Activated CD8-positive, alpha-beta T cell treated with anti-CD3 and anti-CD28 coated beads, Interleukin-2, amount 10 ng/mL, durations not matched to agents 7 days and 5 days (primary cell): ENCODE measurements around the gene PNKP. TPM values are rescaled to one million over a fixed set of nuclear protein-coding genes. Genes with fewer than 3 reads are reported as not detected.
"Not testable (repeated sequence)": the region's sequence is repeated elsewhere in the genome, so short reads cannot be mapped to it uniquely, and the experiment has no call there.

ENCODE experiments used
- ATAC-seq: fragments of 150-1000 bp; cut with Tn5 transposase; one replicate; pipeline ENCODE4 v1.10.0; 2021; ENCODE audit warnings: moderate library complexity
- CTCF ChIA-PET: fragments of 350-600 bp; sonication (Branson Sonifier 250); formaldehyde crosslinking; loops from one replicate; lab custom pipeline; 2021; ENCODE audit warnings: antibody characterized with exemption; lab: Charles Lee
- POLR2A ChIA-PET: fragments of 350-600 bp; sonication (Branson Sonifier 250); formaldehyde crosslinking; loops from one replicate; lab custom pipeline; 2021; ENCODE audit warnings: antibody characterized with exemption; lab: Charles Lee
- DNase-seq: peaks from one replicate; pipeline ENCODE4 v3.0.0-alpha.2; 2020
- H3K27ac Mint-ChIP-seq: one replicate; pipeline ENCODE4 v1.8.0; 2021; ENCODE audit warnings: mild to moderate bottlenecking, mixed read lengths
- H3K27me3 Mint-ChIP-seq: one replicate; pipeline ENCODE4 v1.8.0; 2021; ENCODE audit warnings: low read depth, mixed read lengths
- H3K36me3 Mint-ChIP-seq: one replicate; pipeline ENCODE4 v1.8.0; 2021; ENCODE audit warnings: low read depth, mixed read lengths
- H3K4me1 Mint-ChIP-seq: one replicate; pipeline ENCODE4 v1.8.0; 2021; ENCODE audit warnings: low read depth, mixed read lengths
- H3K4me3 Mint-ChIP-seq: one replicate; pipeline ENCODE4 v1.8.0; 2021; ENCODE audit warnings: mild to moderate bottlenecking, mixed read lengths
- H3K9me3 Mint-ChIP-seq: one replicate; pipeline ENCODE4 v1.8.0; 2022; ENCODE audit warnings: mixed read lengths; ENCODE audit not compliant: insufficient read depth
- total RNA-seq, 2 experiments: library from RNA; stranded (reverse); gene quantifications; one replicate each; pipeline ENCODE4 v1.2.3, GENCODE V29; 2021

Gene PNKP
- total RNA-seq, 2 experiments from 2014 or later: 113 to 120 TPM

- H3K4me3 Mint-ChIP-seq: no peak overlapping the region
- no peaks in the 10 kb centered on the region for H3K27me3 Mint-ChIP-seq
- DNase-seq (no peak), ATAC-seq (no peak)
- CTCF ChIA-PET: no interaction called here
- POLR2A ChIA-PET: no interaction called here
- no peak overlapping the region for H3K27ac Mint-ChIP-seq
- peaks cover 14% of the 10 kb centered on the region for H3K4me1 Mint-ChIP-seq
- H3K36me3 Mint-ChIP-seq: peaks cover 27% of the 10 kb centered on the region
- H3K9me3 Mint-ChIP-seq: no peaks in the 10 kb centered on the region
Measured at GRCh38 chr19:49823472-49823871, 43.9 kb downstream of the PNKP start.

- no peak for DNase-seq
- H3K4me1 Mint-ChIP-seq: peaks cover 19% of the 10 kb centered on the region
- peaks cover 2% of the 10 kb centered on the region for H3K27me3 Mint-ChIP-seq
- ChIA-PET CTCF (no interaction called here), POLR2A (interaction anchor here (0.5 to 0.7 kb wide), 2 partner anchors 908 to 977 kb away, joined by 3 to 6 read pairs; no protein-coding TSS in a partner anchor)
- H3K36me3 Mint-ChIP-seq: peaks cover 20% of the 10 kb centered on the region
- no peaks in the 10 kb centered on the region for H3K9me3 Mint-ChIP-seq
- no peak overlapping the region for H3K4me3 Mint-ChIP-seq
- no peak for ATAC-seq
- no peak overlapping the region for H3K27ac Mint-ChIP-seq
Measured at GRCh38 chr19:49820125-49820524, 47.3 kb downstream of the PNKP start.

- CTCF ChIA-PET, DNase-seq, H3K9me3 Mint-ChIP-seq, H3K27me3 Mint-ChIP-seq, ATAC-seq: not testable (repeated sequence)
- Mint-ChIP-seq H3K27ac (peak overlapping the region; percentile 96), H3K36me3 (peaks cover 20% of the 10 kb centered on the region), H3K4me1 (peaks cover 19% of the 10 kb centered on the region), H3K4me3 (peak overlapping the region; percentile 88)
- POLR2A ChIA-PET: interaction anchor here (0.7 to 1.9 kb wide), 5 partner anchors 13 to 1607 kb away, joined by 3 to 12 read pairs (median 3); no protein-coding TSS in a partner anchor
Measured at GRCh38 chr19:49819452-49820115, 47.8 kb downstream of the PNKP start.

- Mint-ChIP-seq H3K4me1 (peaks cover 24% of the 10 kb centered on the region), H3K4me3 (peak overlapping the region; percentile 88), H3K27me3 (peaks cover 2% of the 10 kb centered on the region), H3K27ac (peak overlapping the region; percentile 96), H3K9me3 (no peaks in the 10 kb centered on the region), H3K36me3 (peaks cover 20% of the 10 kb centered on the region)
- CTCF ChIA-PET: interaction anchor here (1.8 kb wide), 1 partner anchor 32 kb away, joined by 6 read pairs; the partner anchor contains the start of gene PTOV1
- POLR2A ChIA-PET: interaction anchor here (0.6 to 1.9 kb wide), 8 partner anchors 9 to 1606 kb away, joined by 3 to 12 read pairs (median 3); no protein-coding TSS in a partner anchor
- DNase-seq (no peak), ATAC-seq (no peak)
Measured at GRCh38 chr19:49818649-49819370, 48.6 kb downstream of the PNKP start.

GRCh38 chr19:49817964-49818648 lies 49.3 kb downstream of the PNKP start, which contains the start of gene MED25:
Gene MED25, plus strand, starts transcription at chr19:49818289. Its CDS starts 53 bp downstream, at chr19:49818342.
- ATAC-seq (peak; percentile 62), DNase-seq (peak; percentile 88)
- Mint-ChIP-seq H3K9me3 (no peaks in the 10 kb centered on the region), H3K4me3 (peak within 1 kb of the TSS; percentile 88), H3K27ac (peak within 1 kb of the TSS; percentile 96), H3K4me1 (peaks cover 28% of the 10 kb centered on the region), H3K27me3 (peaks cover 2% of the 10 kb centered on the region), H3K36me3 (peaks cover 17% of the 10 kb centered on the region)
- POLR2A ChIA-PET: interaction anchor here (0.7 to 1.9 kb wide), 5 partner anchors 8 to 101 kb away, joined by 3 to 12 read pairs (median 3); partner anchors contain the start of gene PTOV1
- CTCF ChIA-PET: interaction anchor here (0.9 to 1.8 kb wide), 2 partner anchors 31 to 32 kb away, joined by 3 to 6 read pairs; partner anchors contain the start of gene PTOV1

GRCh38 chr19:49816590-49816989 lies 50.8 kb downstream of the PNKP start:
- Mint-ChIP-seq H3K4me1 (peaks cover 40% of the 10 kb centered on the region), H3K4me3 (no peak overlapping the region), H3K27me3 (peaks cover 2% of the 10 kb centered on the region), H3K36me3 (peaks cover 14% of the 10 kb centered on the region), H3K9me3 (no peaks in the 10 kb centered on the region), H3K27ac (no peak overlapping the region)
- ChIA-PET POLR2A (no interaction called here), CTCF (no interaction called here)
- ATAC-seq: no peak
- DNase-seq: no peak

- DNase-seq (no peak), ATAC-seq (no peak)
- Mint-ChIP-seq H3K4me3 (peak overlapping the region; percentile 27), H3K4me1 (peaks cover 39% of the 10 kb centered on the region), H3K27me3 (peaks cover 2% of the 10 kb centered on the region), H3K36me3 (peaks cover 7% of the 10 kb centered on the region), H3K9me3 (no peaks in the 10 kb centered on the region), H3K27ac (no peak overlapping the region)
- CTCF ChIA-PET: interaction anchor here (0.9 to 1.0 kb wide), 2 partner anchors 55 to 1018 kb away, joined by 3 read pairs; no protein-coding TSS in a partner anchor
- POLR2A ChIA-PET: interaction anchor here (1.1 to 1.6 kb wide), 2 partner anchors 37 to 55 kb away, joined by 6 to 9 read pairs; partner anchors contain the start of gene PTOV1
Measured at GRCh38 chr19:49814010-49814409, 53.4 kb downstream of the PNKP start.

GRCh38 chr19:49812997-49813861 lies 54.1 kb downstream of the PNKP start, which contains the start of gene FUZ:
Gene FUZ, minus strand, starts transcription at chr19:49813292. Its CDS starts 186 bp downstream, at chr19:49813106.
- Mint-ChIP-seq H3K4me3 (peak within 1 kb of the TSS; percentile 89), H3K27ac (peak within 1 kb of the TSS; percentile 95), H3K4me1 (peaks cover 44% of the 10 kb centered on the region), H3K27me3 (peaks cover 2% of the 10 kb centered on the region), H3K9me3 (no peaks in the 10 kb centered on the region), H3K36me3 (peaks cover 7% of the 10 kb centered on the region)
- DNase-seq: peak; percentile 97
- peak; percentile 70 for ATAC-seq
- ChIA-PET CTCF (interaction anchor here (0.8 to 2.2 kb wide), 7 partner anchors 35 to 1018 kb away, joined by 3 to 7 read pairs (median 3); no protein-coding TSS in a partner anchor), POLR2A (interaction anchor here (0.7 to 1.8 kb wide), 4 partner anchors 37 to 64 kb away, joined by 3 to 9 read pairs (median 5); partner anchors contain the start of genes AKT1S1, PTOV1 and TBC1D17)

- Mint-ChIP-seq H3K36me3 (peaks cover 13% of the 10 kb centered on the region), H3K9me3 (no peaks in the 10 kb centered on the region), H3K4me3 (peak overlapping the region; percentile 89), H3K27me3 (peaks cover 2% of the 10 kb centered on the region), H3K27ac (peak overlapping the region; percentile 95), H3K4me1 (peaks cover 51% of the 10 kb centered on the region)
- ChIA-PET POLR2A (interaction anchor here (1.6 to 1.8 kb wide), 2 partner anchors 38 to 64 kb away, joined by 4 to 6 read pairs; partner anchors contain the start of gene PTOV1), CTCF (interaction anchor here (0.8 to 2.2 kb wide), 4 partner anchors 36 to 95 kb away, joined by 3 to 7 read pairs (median 4); no protein-coding TSS in a partner anchor)
- DNase-seq: no peak
- ATAC-seq: no peak
Measured at GRCh38 chr19:49812452-49812996, 54.9 kb downstream of the PNKP start.

GRCh38 chr19:49811328-49811727 lies 56.0 kb downstream of the PNKP start:
- Mint-ChIP-seq H3K4me1 (peaks cover 54% of the 10 kb centered on the region), H3K9me3 (no peaks in the 10 kb centered on the region), H3K36me3 (peaks cover 22% of the 10 kb centered on the region), H3K27ac (no peak overlapping the region), H3K4me3 (no peak overlapping the region), H3K27me3 (no peaks in the 10 kb centered on the region)
- ChIA-PET CTCF (no interaction called here), POLR2A (no interaction called here)
- ATAC-seq (no peak), DNase-seq (no peak)
